Hematopoietic multipotent progenitor cell treated with erythropoietin and hydrocortisone succinate and interleukin-3 and kit ligand, for 4 days (in vitro differentiated cells): ENCODE measurements around the gene BCL11B.
"Not testable (repeated sequence)": the region's sequence is repeated elsewhere in the genome, so short reads cannot be mapped to it uniquely, and the experiment has no call there.

ENCODE experiments used
- DNase-seq: peaks from one replicate; pipeline ENCODE4 v3.0.0-alpha.2; 2015

Gene BCL11B

DNA sequence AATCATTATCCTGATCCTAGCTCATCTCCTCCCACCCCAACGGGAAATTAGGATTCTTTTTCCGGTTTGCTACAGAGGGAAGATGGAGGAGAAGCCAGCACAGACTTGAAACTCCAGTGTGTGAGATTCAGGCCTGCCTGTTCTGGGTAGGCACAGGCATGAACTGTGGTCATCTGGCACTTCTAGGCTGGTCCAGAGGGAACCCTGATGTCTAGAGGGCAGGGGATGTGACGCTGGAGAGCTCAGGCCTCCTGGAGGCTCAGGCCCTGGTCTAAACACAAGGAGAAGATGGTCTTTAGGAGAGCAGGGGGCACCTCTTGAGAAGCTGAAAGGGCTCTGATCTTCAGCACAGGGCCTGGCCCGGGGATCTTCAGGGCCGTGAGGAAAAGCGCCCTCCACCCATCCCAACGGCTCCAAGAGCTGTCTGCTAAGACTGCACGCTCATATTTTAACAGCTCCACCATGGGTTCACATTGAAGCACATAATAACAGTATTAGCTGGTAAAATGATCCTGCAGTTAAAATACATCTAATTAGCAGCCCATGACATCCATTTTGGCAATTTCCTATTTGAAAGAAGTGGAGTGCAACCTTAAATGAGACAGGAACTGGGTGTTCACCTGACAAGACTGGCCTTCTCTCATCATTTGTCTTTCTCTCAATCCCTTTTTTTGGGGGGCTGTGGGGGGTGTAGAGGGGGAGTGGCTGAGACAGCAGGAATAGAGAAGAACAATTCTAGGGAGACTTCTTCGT lies 35.4 kb downstream of the BCL11B start:
- DNase-seq = no peak

DNA sequence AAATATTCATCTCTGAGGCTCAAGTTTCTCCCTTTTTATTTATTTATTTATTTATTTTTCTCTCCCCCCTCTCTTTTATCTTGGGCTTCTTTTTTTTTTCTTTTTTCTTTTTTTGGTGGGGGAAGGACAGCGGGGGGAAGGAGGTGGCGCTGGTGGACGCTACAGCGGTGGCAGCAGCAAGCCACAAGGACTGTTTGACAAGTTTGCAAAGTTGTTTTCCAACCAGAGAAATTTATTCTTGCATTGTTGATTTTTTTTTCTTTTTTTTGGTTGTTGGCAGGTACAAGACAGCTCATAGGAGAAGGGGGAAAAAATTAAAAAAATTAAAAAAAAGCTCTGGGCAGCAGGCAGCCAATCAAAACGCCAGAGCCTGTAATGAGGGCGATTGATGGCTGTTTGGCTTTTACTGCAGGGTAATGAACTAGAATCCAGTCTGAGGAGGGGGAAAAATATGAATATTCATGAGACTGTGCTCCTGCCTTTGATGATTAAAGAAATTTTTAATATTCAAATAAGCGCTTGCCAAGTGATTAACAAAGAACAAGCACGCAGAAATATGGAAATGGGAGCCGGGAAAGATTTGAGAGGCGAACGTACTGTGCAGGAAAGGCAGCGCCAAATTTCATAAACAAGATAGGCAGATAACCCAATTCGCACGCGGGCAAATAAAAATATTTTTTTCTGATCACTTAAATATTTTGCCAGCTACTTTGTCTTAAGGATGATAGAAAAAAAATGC lies 36.2 kb downstream of the BCL11B start:
- no peak for DNase-seq

DNA sequence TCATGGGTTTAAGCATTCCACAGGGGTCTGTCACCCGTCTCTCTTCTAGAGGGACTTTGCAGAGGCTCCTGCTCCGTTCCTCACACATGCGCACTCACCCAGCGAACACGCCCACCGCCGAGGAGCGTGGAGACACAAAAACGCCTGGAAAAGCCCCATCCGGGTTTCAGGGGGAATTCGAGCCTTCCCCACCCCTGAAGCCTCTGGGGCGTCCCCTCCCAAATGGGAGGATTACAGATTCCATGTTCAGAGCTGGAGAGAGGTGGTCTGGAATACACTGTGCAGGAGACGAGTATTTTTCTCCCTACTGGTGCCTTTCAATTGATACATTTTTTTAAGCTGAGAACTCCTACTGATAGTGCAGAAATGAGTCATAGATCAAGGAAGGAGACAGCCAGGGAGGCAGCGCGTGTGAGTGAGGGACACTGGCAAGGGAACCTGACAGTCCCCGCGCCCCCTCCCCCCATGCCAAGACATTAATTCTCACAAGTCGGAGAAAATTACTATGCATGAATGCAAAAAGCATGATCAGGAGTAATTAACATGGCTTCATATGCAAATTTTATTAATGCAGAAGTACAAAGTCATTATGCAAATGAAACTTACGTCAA lies 36.9 kb downstream of the BCL11B start:
- DNase-seq = no peak

DNA sequence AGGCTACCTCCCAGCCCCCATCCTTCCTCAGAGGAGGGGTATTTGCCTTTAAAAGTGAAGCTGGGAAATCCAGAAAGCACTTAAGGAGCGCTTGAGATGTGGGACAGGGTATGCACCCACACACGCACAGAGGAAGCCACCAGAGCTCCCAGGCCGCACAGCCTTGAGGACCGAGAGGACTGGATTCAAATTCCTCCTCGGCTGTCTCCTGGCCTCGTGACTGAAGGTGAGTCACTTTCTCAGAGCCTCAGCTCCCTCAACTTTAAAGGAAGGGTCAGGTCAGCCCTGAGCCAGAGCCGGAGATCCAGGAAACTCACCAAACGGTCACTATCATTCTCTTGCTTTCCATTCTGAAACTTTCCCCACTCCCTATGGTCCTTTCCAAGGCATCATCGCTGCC lies 37.6 kb downstream of the BCL11B start:
- DNase-seq = no peak

DNA sequence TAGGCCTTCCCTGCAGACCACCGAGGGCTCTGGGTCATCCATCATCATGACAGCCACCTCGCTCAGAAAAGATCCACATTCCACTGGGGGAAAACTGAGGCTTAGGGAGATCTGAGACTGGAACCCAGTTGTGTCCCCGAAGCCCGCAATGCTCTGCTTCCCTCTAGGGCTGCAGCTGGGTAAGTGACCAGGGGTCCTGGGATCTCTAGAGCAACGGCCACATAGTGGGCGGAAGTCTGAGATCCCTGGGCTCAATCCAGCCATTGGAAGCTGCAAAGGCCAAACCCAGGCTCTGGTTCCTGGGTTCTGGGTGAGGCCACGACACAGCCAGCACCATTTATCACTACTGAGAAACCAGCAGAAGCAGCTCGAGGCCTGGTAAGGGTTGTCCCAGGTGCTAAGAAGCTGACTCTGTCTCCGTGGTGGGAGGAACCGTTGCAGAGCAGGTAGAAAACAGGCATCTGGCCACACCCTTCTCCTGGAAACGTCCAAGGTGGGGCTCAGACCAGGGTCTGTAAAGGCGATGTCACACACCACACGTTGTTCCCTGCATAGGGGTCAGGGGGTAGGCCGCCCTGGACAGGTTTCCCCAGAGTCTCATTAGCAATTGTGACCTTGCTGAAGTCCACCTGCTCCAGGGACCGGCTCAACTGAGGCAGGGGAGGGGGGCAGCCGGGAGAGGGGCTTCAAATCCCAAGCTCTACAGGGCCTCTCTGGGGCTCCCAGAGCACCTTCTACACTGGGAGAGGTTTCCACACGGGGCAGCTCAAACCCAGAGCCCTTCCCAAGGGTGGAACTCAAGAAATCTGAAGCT lies 38.6 kb downstream of the BCL11B start:
- DNase-seq = no peak

DNA sequence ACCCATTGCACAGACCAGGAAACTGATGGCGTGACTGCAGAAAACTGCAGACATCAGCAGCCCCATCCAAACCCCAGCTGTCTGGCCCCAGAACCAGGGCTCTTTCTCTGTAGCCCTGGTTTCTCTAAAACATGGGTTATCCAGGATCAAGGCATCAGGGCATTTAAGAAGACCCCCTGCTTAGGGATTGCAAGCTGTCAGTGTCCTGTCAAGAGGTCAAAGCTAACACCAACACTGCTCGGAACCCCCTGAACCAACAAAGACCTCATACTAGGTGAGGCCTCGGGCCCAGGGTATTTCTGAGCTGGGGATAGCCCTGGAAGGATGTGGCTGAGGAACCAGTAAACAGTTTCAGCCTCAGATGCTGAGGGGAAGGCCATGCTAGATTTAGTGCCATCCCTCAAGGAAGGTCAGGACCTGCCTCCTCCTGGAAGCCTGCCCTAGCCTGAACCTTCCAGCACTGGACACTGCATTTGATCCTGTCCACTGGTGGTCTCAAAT lies 39.2 kb downstream of the BCL11B start:
- no peak for DNase-seq

DNA sequence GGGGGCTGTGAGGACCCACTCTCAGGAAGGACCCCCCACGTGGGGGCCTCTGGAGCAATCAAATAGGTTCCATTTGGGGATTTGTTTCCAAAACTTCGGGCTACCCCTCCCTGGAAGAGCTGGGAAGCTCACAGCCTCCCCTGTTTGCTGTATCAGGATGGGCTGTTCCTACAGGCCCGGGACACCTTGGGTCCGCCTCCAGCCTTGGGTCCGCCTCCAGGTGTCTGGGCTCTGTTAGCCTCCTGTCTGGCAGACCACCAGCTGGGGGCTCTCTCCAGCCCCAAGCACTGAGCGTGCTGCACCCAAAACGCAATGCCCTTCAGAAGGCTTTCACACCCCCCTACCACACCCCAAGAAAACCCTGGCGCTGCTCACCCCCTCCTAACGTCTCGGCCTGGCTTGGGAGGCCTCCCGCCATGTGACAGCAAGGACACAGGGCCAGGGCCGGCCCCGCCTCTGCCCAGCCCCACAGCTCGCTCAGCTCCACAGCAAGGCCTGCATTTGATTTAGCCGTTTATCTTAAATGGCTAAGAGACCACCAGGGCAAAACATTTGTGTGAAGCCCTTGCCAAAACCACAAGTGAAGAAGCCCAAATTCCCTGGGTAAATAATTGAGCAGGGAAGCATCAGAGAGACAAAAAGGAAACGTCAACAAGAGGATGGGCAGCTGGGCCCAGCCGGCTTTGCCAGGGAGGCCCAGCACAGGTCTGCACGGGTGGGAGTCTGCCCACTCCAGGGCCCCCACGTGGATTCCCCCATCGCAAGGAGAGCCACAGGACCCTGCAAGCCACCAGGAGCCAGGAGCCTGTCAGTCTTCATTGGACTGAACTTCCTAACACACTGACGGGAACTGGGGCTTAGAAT lies 39.9 kb downstream of the BCL11B start:
- no peak for DNase-seq

DNA sequence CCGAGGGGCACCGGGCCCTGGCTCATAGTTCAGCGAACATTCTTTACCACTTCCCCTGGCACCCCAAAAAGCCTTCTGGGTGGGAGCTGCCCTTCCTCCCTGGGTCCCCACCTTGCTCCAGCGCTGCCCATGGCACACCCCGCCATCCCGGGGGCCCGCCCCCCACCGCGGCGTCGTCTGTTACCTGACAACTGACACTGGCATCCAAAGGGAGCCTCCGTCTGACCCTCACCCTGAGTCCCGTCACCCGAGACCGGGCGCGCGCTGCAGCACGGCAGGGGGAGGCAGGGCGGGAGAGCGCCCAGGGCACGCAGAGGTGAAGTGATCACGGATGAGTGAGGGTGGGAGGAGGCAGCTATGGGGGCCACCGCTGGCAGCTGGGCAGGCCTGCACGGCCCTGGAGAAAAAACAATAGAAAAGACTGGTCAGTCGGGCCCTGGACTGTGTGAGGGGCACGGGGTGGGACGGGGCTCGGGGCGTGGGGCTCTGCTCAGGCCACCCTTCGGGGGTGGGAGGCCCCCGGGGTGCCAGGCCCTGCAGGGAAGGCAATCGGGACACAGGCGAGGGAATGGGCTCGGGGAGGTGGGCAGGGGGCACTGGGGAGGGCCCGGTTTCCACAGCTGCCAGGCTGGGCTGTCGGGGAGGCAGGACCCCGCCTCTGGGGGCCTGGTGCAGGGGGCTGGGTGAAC lies 40.7 kb downstream of the BCL11B start:
- DNase-seq = no peak

DNA sequence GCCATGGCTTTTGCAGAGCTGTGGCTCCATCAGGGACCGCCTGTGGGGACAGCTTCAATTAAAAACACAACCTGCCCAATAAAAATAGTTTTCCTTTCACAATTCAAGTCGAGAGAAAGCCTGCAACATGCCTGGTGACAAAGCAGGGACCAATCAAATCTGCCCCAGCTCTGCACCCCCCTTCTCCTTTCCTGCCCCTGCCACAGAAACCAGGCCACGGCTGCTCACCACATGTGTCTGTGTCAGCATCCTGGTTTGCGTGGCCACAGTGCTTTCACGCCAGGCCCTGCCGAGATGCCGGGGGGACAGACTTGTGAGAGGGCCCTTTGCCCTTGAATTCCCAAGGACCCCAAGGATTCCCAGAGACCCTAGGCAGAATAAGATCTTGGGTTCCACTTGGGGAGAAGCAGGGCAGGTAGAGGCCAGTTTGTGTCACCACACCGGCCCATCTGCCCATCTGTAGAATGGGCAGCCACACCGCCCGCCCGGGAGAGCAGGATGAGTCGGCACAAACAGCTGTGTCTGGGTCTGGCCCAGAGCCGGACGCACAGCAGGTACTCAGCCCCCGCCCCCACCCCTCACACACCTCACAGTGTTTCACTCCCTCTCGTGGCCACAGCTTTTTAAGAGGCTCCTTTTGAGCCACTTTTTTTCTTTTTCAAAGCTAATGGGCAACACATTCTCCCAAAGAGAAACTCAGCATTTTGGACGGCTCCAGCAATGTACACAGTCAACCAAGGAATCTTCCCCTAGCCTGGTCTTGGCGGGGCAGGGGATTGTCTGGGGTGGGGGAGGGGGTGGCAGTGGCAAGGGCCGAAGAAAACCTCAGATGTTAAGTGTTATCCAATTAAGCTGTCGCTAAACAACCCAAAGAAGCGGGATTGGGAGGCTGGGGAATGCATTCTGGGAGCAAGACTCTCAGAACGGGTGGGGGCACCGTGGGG lies 41.5 kb downstream of the BCL11B start:
- DNase-seq = no peak

DNA sequence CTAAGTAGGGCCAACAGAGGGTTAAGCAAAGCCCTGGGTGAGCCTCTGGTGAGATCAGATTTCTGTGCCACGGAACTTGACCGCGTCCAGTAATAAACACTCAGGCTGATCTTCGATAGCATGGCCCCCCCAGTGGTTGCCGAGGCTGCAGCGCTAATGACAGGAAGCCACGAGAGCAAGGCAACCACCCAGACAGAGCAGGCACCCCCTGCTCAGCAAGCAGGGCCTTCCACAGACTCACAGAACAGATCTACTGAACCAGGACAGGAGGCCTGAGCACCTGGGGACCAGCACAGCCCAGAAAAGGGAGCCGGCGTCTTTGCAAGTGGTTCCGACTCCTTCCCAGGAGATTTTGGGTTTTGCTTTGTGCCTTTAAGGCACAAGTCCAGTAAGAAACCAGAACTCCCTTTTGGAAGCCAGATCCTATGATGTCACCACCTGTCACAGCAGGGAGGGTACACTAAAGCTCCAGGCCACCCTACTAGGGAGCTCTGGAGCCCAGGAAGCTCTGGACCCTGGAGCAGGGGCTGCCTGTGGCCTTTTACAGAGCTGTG lies 42.3 kb downstream of the BCL11B start:
- DNase-seq = no peak

DNA sequence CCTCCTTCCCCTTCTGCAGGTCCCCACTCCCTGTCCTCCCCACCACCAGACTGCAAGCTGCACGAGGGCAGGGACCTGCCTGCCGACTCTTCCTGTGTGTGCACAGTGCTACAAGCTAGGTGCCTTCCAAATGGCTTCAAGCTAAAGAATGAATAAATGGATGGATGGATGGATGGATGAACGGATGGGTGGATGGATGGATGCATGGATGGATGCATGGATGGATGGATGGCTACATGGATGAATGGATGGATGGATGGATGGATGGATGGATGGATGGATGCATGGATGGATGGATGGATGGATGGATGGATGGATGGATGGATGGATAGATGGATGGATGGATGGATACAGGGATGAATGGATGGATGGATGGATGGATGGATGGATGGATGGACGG lies 43.2 kb downstream of the BCL11B start:
- not testable (repeated sequence) for DNase-seq

DNA sequence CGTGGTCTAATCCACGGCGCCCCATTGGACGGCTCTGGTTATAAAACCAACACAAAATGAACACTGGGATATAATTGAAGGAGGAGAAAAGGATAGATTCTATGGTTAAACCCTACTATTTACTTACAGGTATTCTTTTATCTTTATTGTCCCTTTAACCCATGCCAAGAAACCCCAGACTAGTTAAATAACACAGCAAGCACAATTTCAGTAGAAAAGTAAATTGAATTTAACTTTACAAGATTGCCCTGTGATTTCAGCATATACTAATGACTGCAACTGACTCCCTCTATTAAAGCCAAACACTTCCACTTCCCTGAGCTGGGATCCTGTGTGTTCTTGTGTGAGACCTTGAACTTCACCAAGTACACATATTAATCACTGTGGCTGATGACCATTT lies 45.3 kb downstream of the BCL11B start:
- DNase-seq = no peak

DNA sequence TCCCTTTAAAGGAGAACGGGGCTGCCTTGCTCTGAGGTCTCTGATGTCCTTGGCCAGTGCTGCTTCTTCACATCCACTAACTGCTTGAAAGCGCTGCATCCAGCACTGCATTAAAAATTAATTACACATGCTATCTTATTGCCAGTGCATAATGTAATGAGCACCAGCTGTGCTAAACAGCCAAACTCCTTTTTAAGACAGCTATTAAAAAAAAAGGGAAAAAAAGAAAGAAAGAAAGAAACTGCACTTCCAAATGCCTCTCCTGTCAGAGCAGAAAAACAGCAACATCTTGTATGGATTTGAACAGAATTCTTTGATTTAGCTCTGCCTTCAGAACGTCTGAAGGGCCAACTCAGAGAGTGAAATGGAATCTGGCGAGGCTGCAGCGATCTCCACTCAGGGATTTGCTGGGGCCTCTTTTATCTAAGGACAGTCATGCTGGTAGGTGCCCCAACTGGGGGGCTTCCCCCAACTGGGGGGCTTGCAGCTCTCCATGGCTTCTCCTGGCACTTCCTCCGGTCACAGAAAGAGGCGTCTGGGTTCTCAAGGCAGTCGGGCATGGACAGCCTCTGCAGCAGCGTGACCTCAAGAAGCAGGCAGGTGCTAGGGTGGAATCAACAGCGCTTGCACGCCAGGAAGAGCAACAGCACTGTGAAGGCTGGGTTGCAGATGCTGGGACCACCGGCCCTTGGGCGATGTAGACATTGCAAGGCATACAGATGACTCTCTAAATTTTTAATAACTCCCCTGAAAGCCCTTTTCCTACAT lies 46.4 kb downstream of the BCL11B start:
- no peak for DNase-seq

DNA sequence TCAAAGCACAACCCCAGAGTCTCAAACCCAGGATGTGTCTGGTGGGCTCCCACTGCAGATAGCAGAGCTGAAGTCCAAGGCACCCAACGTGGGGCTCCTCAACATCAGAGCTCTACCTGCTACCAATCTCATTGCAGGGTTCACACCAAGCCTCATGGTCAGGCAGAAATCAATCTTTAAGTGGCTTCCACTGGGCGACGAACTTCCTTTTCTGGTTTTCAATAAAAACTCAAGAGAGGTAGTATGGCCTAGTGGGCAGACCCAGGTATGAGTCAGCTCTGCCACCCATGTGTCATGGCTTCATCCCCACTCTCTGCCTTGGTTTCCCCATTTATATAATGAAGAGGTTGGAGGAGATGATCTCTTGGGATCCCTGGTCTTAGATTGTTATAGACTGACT lies 47.0 kb downstream of the BCL11B start:
- no peak for DNase-seq

DNA sequence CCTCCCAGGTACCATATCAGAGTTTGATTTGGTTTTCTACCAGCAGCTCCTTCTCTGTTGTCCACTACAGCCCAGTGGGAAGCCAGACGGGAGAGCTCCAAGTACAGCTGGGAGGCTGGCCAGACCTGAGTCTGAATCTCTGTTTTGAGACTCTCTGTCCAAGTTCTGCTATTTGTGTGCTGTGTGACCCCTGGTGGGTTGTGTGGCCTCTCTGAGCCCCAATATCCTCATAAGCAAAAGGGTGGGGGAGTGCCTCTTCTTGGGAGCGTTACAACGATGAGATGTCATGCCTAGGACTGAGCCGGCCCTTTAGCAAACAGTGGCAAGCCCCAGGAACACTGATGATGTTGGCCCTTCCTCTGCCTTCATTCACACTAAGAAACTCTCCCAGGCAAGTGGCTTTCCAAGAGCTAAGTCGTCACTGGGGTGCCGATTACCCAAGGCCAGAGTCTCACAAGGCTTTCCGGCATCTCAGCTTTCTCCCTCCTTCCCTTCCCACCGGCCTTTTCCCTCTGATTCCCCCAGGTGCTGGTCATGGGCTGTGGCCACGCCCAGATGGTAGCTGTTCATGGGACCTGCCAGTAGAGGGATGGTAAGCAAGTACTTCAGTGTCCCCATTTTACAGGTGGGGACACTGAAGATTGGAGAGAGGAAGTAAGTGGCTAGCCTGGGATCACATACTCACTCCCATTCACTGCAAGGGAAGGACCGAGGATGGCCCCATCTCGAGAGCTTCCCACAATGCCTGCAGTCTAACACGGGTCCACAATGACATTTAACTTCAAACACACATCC lies 47.7 kb downstream of the BCL11B start:
- DNase-seq = no peak

DNA sequence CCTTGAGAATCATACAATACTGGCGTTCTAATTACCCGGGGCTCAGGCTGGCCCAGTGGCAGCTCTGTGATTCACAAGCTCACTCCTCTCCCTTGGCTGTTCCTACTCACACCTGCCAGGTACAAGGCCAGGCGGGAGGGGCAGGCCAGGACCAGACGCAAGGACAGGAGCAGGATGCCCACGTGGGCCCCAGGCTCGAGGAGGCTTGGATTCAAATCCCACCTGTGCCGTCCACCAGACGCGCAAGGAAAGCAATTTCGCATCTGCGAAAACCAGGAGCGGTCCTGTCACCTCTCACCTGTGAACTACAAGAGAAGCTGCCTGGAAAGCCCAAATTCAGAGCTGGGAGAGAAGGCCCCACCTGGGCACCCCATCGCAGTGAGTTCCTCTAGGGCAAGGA lies 50.6 kb downstream of the BCL11B start:
- no peak for DNase-seq

DNA sequence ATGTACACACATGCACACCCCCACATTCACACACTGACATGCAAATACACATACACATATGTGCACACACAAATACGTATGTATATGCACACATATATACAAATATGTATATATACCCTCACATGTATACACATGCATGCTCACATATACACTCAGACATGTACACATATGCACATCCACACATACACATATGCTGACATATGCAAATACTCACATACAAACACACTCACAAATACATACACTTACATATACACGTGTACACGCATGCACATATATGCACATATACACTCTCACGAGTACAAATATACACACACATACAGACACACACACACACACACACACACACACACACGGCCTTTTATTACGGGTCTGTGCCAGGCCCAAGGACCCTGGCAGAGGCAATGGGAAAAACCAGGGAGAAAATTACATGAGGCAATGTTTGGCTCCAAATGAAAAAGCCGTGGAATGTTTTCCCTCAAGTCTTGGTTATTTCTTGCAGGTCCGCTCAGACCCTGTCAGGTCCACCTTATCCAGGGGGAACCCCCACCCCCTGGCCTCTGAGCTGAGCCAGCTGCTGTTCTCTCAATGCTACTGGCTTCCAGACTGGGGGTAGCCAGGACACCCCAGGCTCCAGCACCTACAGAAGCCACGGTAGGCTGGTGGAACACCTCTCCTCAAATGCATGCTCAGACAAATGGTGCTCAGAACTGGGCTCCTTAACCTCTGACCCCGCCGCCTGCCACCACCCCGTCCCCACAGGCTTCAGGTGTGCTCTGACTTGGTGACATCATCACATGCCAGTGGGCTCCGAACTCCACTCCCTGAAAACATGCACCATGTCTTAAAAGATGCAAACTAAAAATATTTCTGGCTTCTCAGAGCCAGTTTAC lies 54.7 kb downstream of the BCL11B start:
- DNase-seq = no peak
